Measurements from ENCODE around the gene CKMT1A.

CKMT1A gene

GRCh38 chr15:43748376-43748775 lies 54.7 kb downstream of the CKMT1A start:
- DNase-seq (ENCODE audit: low read depth), result peak; percentile 9

All from HS-5 (cell line).